HCT116 (cell line): ENCODE results near the gene ATG9A. TPM values are rescaled to one million over a fixed set of nuclear protein-coding genes. Genes with fewer than 3 reads are reported as not detected.

Experiments used
- ATAC-seq: fragments of 200-7000 bp; cut with Tn5 transposase; 2 replicates; pipeline ENCODE4 v1.9.1; 2020; ENCODE audit warnings: mild to moderate bottlenecking, moderate library complexity
- BruUV-seq: library from RNA; stranded (reverse); fragments of 400-500 nt; replicated peaks from 2 replicates; lab custom pipeline; 2021; lab: Mats Ljungman, UMichigan
- CTCF ChIA-PET: fragments of 300-600 bp; sonication (Branson Sonifier 250); formaldehyde crosslinking; loops from one replicate; lab custom pipeline; 2021; ENCODE audit warnings: antibody characterized with exemption; lab: Charles Lee
- POLR2A ChIA-PET: fragments of 300-600, 350-600 bp; sonication (Branson Sonifier 250); formaldehyde crosslinking; loops from one replicate; lab custom pipeline; 2021; ENCODE audit warnings: antibody characterized with exemption; lab: Charles Lee
- RAD21 ChIA-PET, 2 experiments: fragments of 300-600 bp; sonication (Branson Sonifier 250); formaldehyde crosslinking; loops; one replicate each; lab custom pipeline; 2023; ENCODE audit warnings: low total read pairs in 2 of 2; ENCODE audit not compliant: uncharacterized antibody in 2 of 2, unreplicated experiment in 2 of 2, low non-redundant PET in 1 of 2; lab: Charles Lee
- DNase-seq: peaks from one replicate; pipeline ENCODE4 v3.0.0-alpha.2; 2010; ENCODE audit warnings: low read depth, low spot score
- H2AFZ ChIP-seq: fragments of 200-600 bp; shearing (Covaris generic), sonication (generic); 2 replicates; pipeline ENCODE4 v1.6.1; 2017; ENCODE audit warnings: low read depth, mixed run types, mixed read lengths, antibody characterized with exemption, low read length; ENCODE audit not compliant: poor library complexity, severe bottlenecking
- H3K27ac ChIP-seq: 2 replicates; pipeline ENCODE4 v1.5.1; 2012; ENCODE audit warnings: low read depth, low read length
- H3K27me3 ChIP-seq: fragments of 200-600 bp; sonication (generic); 2 replicates; pipeline ENCODE4 v1.6.1; 2016; ENCODE audit warnings: mixed run types, low read length, mixed read lengths; ENCODE audit not compliant: insufficient read depth
- H3K36me3 ChIP-seq, 2 experiments: fragments of 200-500 bp in 1 of 2; fragments of 200-600 bp in 1 of 2; sonication (Bioruptor generic) in 1 of 2; sonication (generic) in 1 of 2; 2 replicates each; pipeline versions ENCODE4 v1.5.1 to v1.6.1; 2014 to 2016; ENCODE audit warnings: low read length in 2 of 2, inconsistent platforms in 1 of 2, mixed read lengths in 1 of 2, mixed run types in 1 of 2; ENCODE audit not compliant: insufficient read depth in 2 of 2, control insufficient read depth in 1 of 2
- H3K4me1 ChIP-seq, 2 experiments: fragments of 200-600 bp in 1 of 2; sonication (generic) in 1 of 2; 2 replicates each; pipeline versions ENCODE4 v1.5.1 to v1.6.1; 2012 to 2017; ENCODE audit warnings: low read length in 2 of 2, inconsistent platforms in 1 of 2, mild to moderate bottlenecking in 1 of 2, mixed read lengths in 1 of 2, mixed run types in 1 of 2, moderate library complexity in 1 of 2; ENCODE audit not compliant: insufficient read depth in 2 of 2, control insufficient read depth in 1 of 2
- H3K4me2 ChIP-seq: fragments of 200-600 bp; sonication (generic); 2 replicates; pipeline ENCODE4 v1.6.1; 2017; ENCODE audit warnings: mixed run types, low read length, mixed read lengths
- H3K4me3 ChIP-seq, 2 experiments: fragments of 200-600 bp in 1 of 2; sonication (generic) in 1 of 2; replicated peaks in 1 of 2; 2 replicates each; pipeline ENCODE4 v1.5.1; 2011 to 2016; ENCODE audit warnings: low read length in 2 of 2, control low read depth in 1 of 2, low read depth in 1 of 2, mild to moderate bottlenecking in 1 of 2, mixed read lengths in 1 of 2, mixed run types in 1 of 2
- H3K79me2 ChIP-seq: fragments of 200-600 bp; sonication (generic); 2 replicates; pipeline ENCODE4 v1.6.1; 2017; ENCODE audit warnings: mild to moderate bottlenecking, mixed run types, low read length, moderate library complexity, mixed read lengths; ENCODE audit not compliant: insufficient read depth
- H3K9ac ChIP-seq: fragments of 200-600 bp; sonication (generic); 2 replicates; pipeline ENCODE4 v1.6.1; 2016; ENCODE audit warnings: low read length, mixed read lengths
- H3K9me2 ChIP-seq: fragments of 200-600 bp; sonication (generic), shearing (Covaris generic); 2 replicates; pipeline ENCODE4 v1.6.1; 2017; ENCODE audit warnings: mixed run types, mild to moderate bottlenecking, moderate library complexity; ENCODE audit not compliant: insufficient read depth
- H3K9me3 ChIP-seq, 2 experiments: fragments of 200-500 bp in 1 of 2; fragments of 200-600 bp in 1 of 2; sonication (Bioruptor generic) in 1 of 2; sonication (generic) in 1 of 2; 2 replicates each; pipeline ENCODE4 v1.6.1; 2014 to 2017; ENCODE audit warnings: low read length in 2 of 2, mixed read lengths in 2 of 2, inconsistent platforms in 1 of 2, low read depth in 1 of 2, mild to moderate bottlenecking in 1 of 2, mixed run types in 1 of 2, moderate library complexity in 1 of 2; ENCODE audit not compliant: control insufficient read depth in 1 of 2, insufficient read depth in 1 of 2
- H4K20me1 ChIP-seq: fragments of 200-600 bp; sonication (generic), shearing (Covaris generic); 2 replicates; pipeline ENCODE4 v1.6.1; 2017; ENCODE audit warnings: mixed run types, mild to moderate bottlenecking, moderate library complexity; ENCODE audit not compliant: insufficient read depth
- EGR1 ChIP-seq: IDR thresholded peaks from 2 replicates; pipeline ENCODE4 v1.6.1; 2012; ENCODE audit warnings: low read depth
- EZH2phosphoT487 ChIP-seq: fragments of 200-600 bp; IDR thresholded peaks from 2 replicates; pipeline ENCODE4 v1.6.1; 2018; ENCODE audit warnings: antibody characterized with exemption, borderline replicate concordance
- POLR2AphosphoS5 ChIP-seq: IDR thresholded peaks from 2 replicates; pipeline ENCODE4 v1.6.1; 2011; ENCODE audit warnings: mild to moderate bottlenecking, low read depth, low read length, moderate library complexity
- RAD21 ChIP-seq: IDR thresholded peaks from 2 replicates; pipeline ENCODE4 v1.6.1; 2012; ENCODE audit warnings: low read depth, mild to moderate bottlenecking
- REST ChIP-seq: IDR thresholded peaks from 2 replicates; pipeline ENCODE4 v1.6.1; 2012; ENCODE audit warnings: low read depth
- SIN3A ChIP-seq: IDR thresholded peaks from 2 replicates; pipeline ENCODE4 v1.6.1; 2012; ENCODE audit warnings: low read depth
- ZBTB33 ChIP-seq: IDR thresholded peaks from 2 replicates; pipeline ENCODE4 v1.6.1; 2011; ENCODE audit warnings: mild to moderate bottlenecking, low read length, moderate library complexity; ENCODE audit not compliant: insufficient replicate concordance; ENCODE audit errors: extremely low read depth
- intact Hi-C: fragments of 100-400 bp; cut with micrococcal nuclease; formaldehyde crosslinking; loops from 2 replicates; pipeline ENCODE4 v1.10.0; 2022
- total RNA-seq: library from RNA; stranded (reverse); gene quantifications from one replicate; pipeline ENCODE4 v1.2.1, GENCODE V29; 2021; ENCODE audit not compliant: unreplicated experiment

ATG9A gene
- total RNA-seq, 1 experiment from 2014 or later: 51.8 TPM

- peaks cover 6% of the 10 kb centered on the region; the same call in 1 of the 2 replicates for H3K27me3 ChIP-seq
- no peaks in the 10 kb centered on the region for H3K9me2 ChIP-seq
- POLR2A ChIA-PET: no interaction called here
- H3K9ac ChIP-seq: no peak overlapping the region
- no peak overlapping the region for H3K27ac ChIP-seq
- H4K20me1 ChIP-seq: no peaks in the 10 kb centered on the region
- H2AFZ ChIP-seq: no peak overlapping the region
- H3K9me3 ChIP-seq: no peaks in the 10 kb centered on the region
- intact Hi-C loops: no loop called here
- no TSS peak for BruUV-seq
- RAD21 ChIA-PET: no interaction called here
- peak overlapping the region; percentile 92 for H3K4me2 ChIP-seq
- CTCF ChIA-PET: no interaction called here
- ATAC-seq: no peak
- no peak overlapping the region for H3K4me3 ChIP-seq
- TF ChIP-seq EGR1 (no peak), SIN3A (no peak), RAD21 (no peak), ZBTB33 (no peak), EZH2phosphoT487 (no peak), POLR2AphosphoS5 (no peak), REST (no peak)
- H3K36me3 ChIP-seq: no peaks in the 10 kb centered on the region
- no peak for DNase-seq
- H3K79me2 ChIP-seq: no peaks in the 10 kb centered on the region
- H3K4me1 ChIP-seq: peaks cover 29 to 40% of the 10 kb centered on the region in 2 experiments
Measured at GRCh38 chr2:219272356-219272755, 42.9 kb upstream of the ATG9A start.
